HL-60 (cell line): ENCODE data around the gene TNFAIP8L3.

ENCODE experiments used
- DNase-seq, 2 experiments: peaks; one replicate each; pipeline ENCODE4 v3.0.0-alpha.2; 2010 to 2020; ENCODE audit warnings: low read depth in 1 of 2, low spot score in 1 of 2
- H3K27ac ChIP-seq: fragments of 250-450 bp; sonication (Bioruptor Pico); replicated peaks from 2 replicates; pipeline ENCODE4 v1.5.1; 2020; ENCODE audit warnings: mild to moderate bottlenecking, moderate library complexity
- H3K27me3 ChIP-seq: fragments of 250-450 bp; sonication (Bioruptor Pico); 2 replicates; pipeline ENCODE4 v1.5.1; 2021; ENCODE audit warnings: mild to moderate bottlenecking, moderate library complexity; ENCODE audit not compliant: insufficient read depth, poor library complexity, severe bottlenecking
- H3K4me3 ChIP-seq: replicated peaks from 2 replicates; pipeline ENCODE4 v1.5.1; 2011; ENCODE audit warnings: mild to moderate bottlenecking, control low read depth, low read length; ENCODE audit not compliant: insufficient read depth
- CTCF ChIP-seq: IDR thresholded peaks from one replicate; pipeline ENCODE4 v1.5.1; 2011; ENCODE audit warnings: low read length, control low read depth, inconsistent platforms; ENCODE audit not compliant: insufficient read depth
- GABPA ChIP-seq: IDR thresholded peaks from 2 replicates; pipeline ENCODE4 v1.6.1; 2012; ENCODE audit warnings: low read depth
- POLR2AphosphoS5 ChIP-seq: IDR thresholded peaks from 2 replicates; pipeline ENCODE4 v1.6.1; 2012; ENCODE audit warnings: low read depth
- REST ChIP-seq: IDR thresholded peaks from 2 replicates; pipeline ENCODE4 v1.6.1; 2012; ENCODE audit warnings: low read depth; ENCODE audit not compliant: insufficient replicate concordance
- SPI1 ChIP-seq: IDR thresholded peaks from 2 replicates; pipeline ENCODE4 v1.6.1; 2012; ENCODE audit warnings: low read depth, mild to moderate bottlenecking, borderline replicate concordance

The TNFAIP8L3 gene

GRCh38 chr15:51114437-51115119 is 19.9 kb upstream of the TNFAIP8L3 start:
- TF ChIP-seq POLR2AphosphoS5 (no peak), REST (no peak), GABPA (no peak), CTCF (no peak), SPI1 (no peak)
- DNase-seq = no peak
- Histone ChIP-seq H3K27me3 (no peaks in the 10 kb centered on the region), H3K27ac (no peak overlapping the region), H3K4me3 (no peak overlapping the region)

- no peaks in the 10 kb centered on the region for H3K27me3 ChIP-seq
- no peak overlapping the region for H3K4me3 ChIP-seq
- no peak overlapping the region for H3K27ac ChIP-seq
- DNase-seq = no peak
- TF ChIP-seq POLR2AphosphoS5 (no peak), GABPA (no peak), CTCF (no peak), SPI1 (no peak), REST (no peak)
These were observed 17.4 kb upstream of the TNFAIP8L3 start for GRCh38 chr15:51112078-51112477.

- no peak for DNase-seq
- TF ChIP-seq SPI1 = no peak
- TF ChIP-seq POLR2AphosphoS5 = no peak
- no peak for TF ChIP-seq GABPA
- TF ChIP-seq CTCF = no peak
- no peaks in the 10 kb centered on the region for H3K27me3 ChIP-seq
- H3K27ac ChIP-seq = no peak overlapping the region
- no peak overlapping the region for H3K4me3 ChIP-seq
These were observed 16.4 kb upstream of the TNFAIP8L3 start for GRCh38 chr15:51111061-51111460.

GRCh38 chr15:51110171-51110570 is 15.5 kb upstream of the TNFAIP8L3 start:
- H3K27me3 ChIP-seq = no peaks in the 10 kb centered on the region
- H3K4me3 ChIP-seq = no peak overlapping the region
- DNase-seq = no peak
- TF ChIP-seq SPI1 (no peak), POLR2AphosphoS5 (no peak), GABPA (no peak), REST (no peak), CTCF (no peak)
- H3K27ac ChIP-seq = no peak overlapping the region
